GM12873 (cell line): ENCODE measurements around the gene ARHGAP15.

Experiments
- CTCF ChIP-seq: IDR thresholded peaks from 2 replicates; pipeline ENCODE4 v1.5.1; 2012; ENCODE audit warnings: low read depth, mild to moderate bottlenecking, moderate library complexity, low read length, control low read depth; ENCODE audit not compliant: insufficient read depth; ENCODE audit errors: missing control alignments

The ARHGAP15 gene

GRCh38 chr2:143682436-143683055 is 553.3 kb downstream of the ARHGAP15 start:
- TF ChIP-seq CTCF = no peak

- TF ChIP-seq CTCF = no peak
These were observed 554.8 kb downstream of the ARHGAP15 start for GRCh38 chr2:143683977-143684376.

- TF ChIP-seq CTCF = no peak
These were observed 555.5 kb downstream of the ARHGAP15 start for GRCh38 chr2:143684551-143685320.

GRCh38 chr2:143685421-143686078 is 556.3 kb downstream of the ARHGAP15 start:
- TF ChIP-seq CTCF = no peak

- peak; percentile 61 for TF ChIP-seq CTCF
These were observed 557.5 kb downstream of the ARHGAP15 start for GRCh38 chr2:143686585-143687164.

- TF ChIP-seq CTCF = no peak
These were observed 559.0 kb downstream of the ARHGAP15 start for GRCh38 chr2:143688248-143688647.

- no peak for TF ChIP-seq CTCF
These were observed 559.6 kb downstream of the ARHGAP15 start for GRCh38 chr2:143688815-143689214.
